ENCODE data around the gene SCAMP4.
A peak's percentile ranks its signal among the peaks of the same experiment; 100 is the strongest.
"Not testable (repeated sequence)": the region's sequence is repeated elsewhere in the genome, so short reads cannot be mapped to it uniquely, and the experiment has no call there.

The SCAMP4 gene

GRCh38 chr19:1867349-1867724 lies 37.9 kb upstream of the SCAMP4 start:
- DNase-seq, result no peak

GRCh38 chr19:1868971-1869370 lies 36.2 kb upstream of the SCAMP4 start:
- no peak for DNase-seq

GRCh38 chr19:1871140-1871597 lies 34.0 kb upstream of the SCAMP4 start:
- no peak for DNase-seq

GRCh38 chr19:1871630-1872029 lies 33.6 kb upstream of the SCAMP4 start:
- DNase-seq, result no peak

GRCh38 chr19:1872807-1873523 lies 32.2 kb upstream of the SCAMP4 start:
- no peak for DNase-seq

GRCh38 chr19:1873524-1874473 lies 31.4 kb upstream of the SCAMP4 start:
- no peak for DNase-seq

GRCh38 chr19:1874554-1875185 lies 30.5 kb upstream of the SCAMP4 start:
- no peak for DNase-seq

GRCh38 chr19:1875265-1875645 lies 29.9 kb upstream of the SCAMP4 start:
- DNase-seq, result not testable (repeated sequence)

GRCh38 chr19:1875646-1876495 lies 29.3 kb upstream of the SCAMP4 start:
- peak; percentile 90 for DNase-seq

GRCh38 chr19:1876496-1877279 lies 28.5 kb upstream of the SCAMP4 start:
- DNase-seq, result not testable (repeated sequence)

- not testable (repeated sequence) for DNase-seq
These were observed 27.9 kb upstream of the SCAMP4 start for GRCh38 chr19:1877280-1877660.

- not testable (repeated sequence) for DNase-seq
These were observed 26.6 kb upstream of the SCAMP4 start for GRCh38 chr19:1878583-1878982.

- DNase-seq, result not testable (repeated sequence)
These were observed 25.2 kb upstream of the SCAMP4 start for GRCh38 chr19:1879982-1880381.

- DNase-seq, result no peak
These were observed 24.4 kb upstream of the SCAMP4 start for GRCh38 chr19:1880611-1881392.

- DNase-seq, result not testable (repeated sequence)
These were observed 23.7 kb upstream of the SCAMP4 start for GRCh38 chr19:1881393-1882088.

- DNase-seq, result no peak
These were observed 23.0 kb upstream of the SCAMP4 start for GRCh38 chr19:1882089-1882785.

GRCh38 chr19:1882786-1883692 lies 22.2 kb upstream of the SCAMP4 start:
- DNase-seq, result no peak

GRCh38 chr19:1883784-1884183 lies 21.4 kb upstream of the SCAMP4 start:
- no peak for DNase-seq

Measured in HCEC 1CT (cell line).